Muscle layer of colon (tissue), 2 donors: ENCODE measurements around the gene TMEM30A.

ENCODE experiments used
- H3K27ac ChIP-seq: one replicate; pipeline ENCODE4 v1.7.0; 2013; ENCODE audit warnings: low read depth, mild to moderate bottlenecking, low read length, moderate library complexity
- H3K27me3 ChIP-seq, 2 donors: one replicate each; pipeline ENCODE4 v1.7.0; 2013; ENCODE audit warnings: low read length in 2 of 2, mild to moderate bottlenecking in 2 of 2; ENCODE audit not compliant: insufficient read depth in 2 of 2, control insufficient read depth in 1 of 2
- H3K36me3 ChIP-seq: one replicate; pipeline ENCODE4 v1.7.0; 2013; ENCODE audit warnings: mild to moderate bottlenecking, low read length; ENCODE audit not compliant: insufficient read depth
- H3K4me1 ChIP-seq: one replicate; pipeline ENCODE4 v1.7.0; 2013; ENCODE audit warnings: mild to moderate bottlenecking, low read length; ENCODE audit not compliant: insufficient read depth
- H3K4me3 ChIP-seq, 2 donors: one replicate each; pipeline ENCODE4 v1.7.0; 2013; ENCODE audit warnings: low read length in 2 of 2, low read depth in 1 of 2, mild to moderate bottlenecking in 1 of 2, moderate library complexity in 1 of 2
- H3K9ac ChIP-seq: one replicate; pipeline ENCODE4 v1.7.0; 2013; ENCODE audit warnings: low read length
- H3K9me3 ChIP-seq: one replicate; pipeline ENCODE4 v1.7.0; 2013; ENCODE audit warnings: mild to moderate bottlenecking, low read length
- donor health status: abdominal sarcoma.
- donor health status: Adenocarcinoma of cecum.

TMEM30A gene

GRCh38 chr6:75291331-75291730 is 6.7 kb upstream of the TMEM30A start:
- Histone ChIP-seq H3K9me3 (no peaks in the 10 kb centered on the region), H3K27me3 (no peaks in the 10 kb centered on the region), H3K4me3 (no peak overlapping the region), H3K27ac (no peak overlapping the region), H3K4me1 (no peaks in the 10 kb centered on the region), H3K36me3 (no peaks in the 10 kb centered on the region), H3K9ac (no peak overlapping the region)

- H3K36me3 ChIP-seq: no peaks in the 10 kb centered on the region
- no peak overlapping the region for H3K4me3 ChIP-seq
- H3K4me1 ChIP-seq: peaks cover 6% of the 10 kb centered on the region
- no peak overlapping the region for H3K27ac ChIP-seq
- no peaks in the 10 kb centered on the region for H3K27me3 ChIP-seq
- H3K9ac ChIP-seq: no peak overlapping the region
- no peaks in the 10 kb centered on the region for H3K9me3 ChIP-seq
Observed at GRCh38 chr6:75290136-75290945, 5.7 kb upstream of the TMEM30A start.

GRCh38 chr6:75288023-75288422 is 3.4 kb upstream of the TMEM30A start:
- Histone ChIP-seq H3K9me3 (no peaks in the 10 kb centered on the region), H3K4me1 (peaks cover 6% of the 10 kb centered on the region), H3K27ac (no peak overlapping the region), H3K4me3 (no peak overlapping the region), H3K36me3 (no peaks in the 10 kb centered on the region), H3K9ac (no peak overlapping the region), H3K27me3 (no peaks in the 10 kb centered on the region)

GRCh38 chr6:75287424-75287823 is 2.8 kb upstream of the TMEM30A start:
- no peaks in the 10 kb centered on the region for H3K27me3 ChIP-seq
- H3K4me3 ChIP-seq: no peak overlapping the region
- peaks cover 9% of the 10 kb centered on the region for H3K4me1 ChIP-seq
- H3K36me3 ChIP-seq: no peaks in the 10 kb centered on the region
- no peak overlapping the region for H3K27ac ChIP-seq
- no peak overlapping the region for H3K9ac ChIP-seq
- H3K9me3 ChIP-seq: no peaks in the 10 kb centered on the region

GRCh38 chr6:75286955-75287354 is 2.4 kb upstream of the TMEM30A start:
- Histone ChIP-seq H3K4me1 (peaks cover 12% of the 10 kb centered on the region), H3K9ac (no peak overlapping the region), H3K9me3 (no peaks in the 10 kb centered on the region), H3K4me3 (no peak overlapping the region), H3K36me3 (no peaks in the 10 kb centered on the region), H3K27me3 (no peaks in the 10 kb centered on the region), H3K27ac (no peak overlapping the region)

- H3K27ac ChIP-seq: peak overlapping the region; percentile 29
- peaks cover 27% of the 10 kb centered on the region for H3K4me1 ChIP-seq
- H3K9me3 ChIP-seq: no peaks in the 10 kb centered on the region
- no peaks in the 10 kb centered on the region for H3K36me3 ChIP-seq
- peak overlapping the region; percentile 42 for H3K9ac ChIP-seq
- H3K27me3 ChIP-seq: no peaks in the 10 kb centered on the region
- H3K4me3 ChIP-seq: peak overlapping the region; percentile 73 to 99
Observed at GRCh38 chr6:75285283-75285639, 669 bp upstream of the TMEM30A start.

- Histone ChIP-seq H3K27ac (peak overlapping the region; percentile 96), H3K9me3 (no peaks in the 10 kb centered on the region), H3K36me3 (no peaks in the 10 kb centered on the region), H3K4me1 (peaks cover 33% of the 10 kb centered on the region), H3K9ac (peak overlapping the region; percentile 98), H3K27me3 (no peaks in the 10 kb centered on the region), H3K4me3 (peak overlapping the region; percentile 73 to 99)
Observed at GRCh38 chr6:75283907-75284631, 523 bp downstream of the TMEM30A start.

GRCh38 chr6:75282706-75283105 is 1.9 kb downstream of the TMEM30A start:
- Histone ChIP-seq H3K9me3 (no peaks in the 10 kb centered on the region), H3K36me3 (no peaks in the 10 kb centered on the region), H3K27me3 (no peaks in the 10 kb centered on the region), H3K4me1 (peaks cover 33% of the 10 kb centered on the region), H3K9ac (no peak overlapping the region), H3K4me3 (peak overlapping the region; percentile 35 to 99), H3K27ac (no peak overlapping the region)

GRCh38 chr6:75281653-75282052 is 2.9 kb downstream of the TMEM30A start:
- H3K36me3 ChIP-seq: no peaks in the 10 kb centered on the region
- H3K4me1 ChIP-seq: peaks cover 37% of the 10 kb centered on the region
- H3K27me3 ChIP-seq: no peaks in the 10 kb centered on the region
- no peak overlapping the region for H3K4me3 ChIP-seq
- no peaks in the 10 kb centered on the region for H3K9me3 ChIP-seq
- no peak overlapping the region for H3K9ac ChIP-seq
- no peak overlapping the region for H3K27ac ChIP-seq

- H3K27ac ChIP-seq: no peak overlapping the region
- no peak overlapping the region for H3K4me3 ChIP-seq
- H3K9me3 ChIP-seq: no peaks in the 10 kb centered on the region
- no peaks in the 10 kb centered on the region for H3K36me3 ChIP-seq
- H3K27me3 ChIP-seq: no peaks in the 10 kb centered on the region
- H3K9ac ChIP-seq: no peak overlapping the region
- H3K4me1 ChIP-seq: peaks cover 36% of the 10 kb centered on the region
Observed at GRCh38 chr6:75280131-75280855, 4.3 kb downstream of the TMEM30A start.

GRCh38 chr6:75279418-75279817 is 5.2 kb downstream of the TMEM30A start:
- no peak overlapping the region for H3K4me3 ChIP-seq
- peaks cover 40% of the 10 kb centered on the region for H3K4me1 ChIP-seq
- H3K27ac ChIP-seq: no peak overlapping the region
- no peaks in the 10 kb centered on the region for H3K36me3 ChIP-seq
- H3K9ac ChIP-seq: no peak overlapping the region
- H3K9me3 ChIP-seq: no peaks in the 10 kb centered on the region
- H3K27me3 ChIP-seq: no peaks in the 10 kb centered on the region
